OCI-LY1 (cell line): ENCODE results near the gene NRP2.

ENCODE experiments used
- CTCF ChIP-seq: fragments of 200-600 bp; sonication (generic), shearing (Covaris generic); IDR thresholded peaks from 2 replicates; pipeline ENCODE4 v1.5.1; 2017; ENCODE audit warnings: mild to moderate bottlenecking, antibody characterized with exemption, low read length, moderate library complexity, mixed read lengths
- EZH2 ChIP-seq: fragments of 200-600 bp; sonication (generic), shearing (Covaris generic); IDR thresholded peaks from 2 replicates; pipeline ENCODE4 v1.8.0; 2017; ENCODE audit warnings: borderline replicate concordance, mixed run types, mild to moderate bottlenecking, antibody characterized with exemption, low read length, moderate library complexity, mixed read lengths

GRCh38 chr2:205658572-205658971 lies 23.7 kb upstream of the NRP2 start:
- TF ChIP-seq CTCF (no peak), EZH2 (no peak)
